DOHH2 (cell line): ENCODE measurements around the gene FANCC.

ENCODE experiments used
- H3F3A ChIP-seq: fragments of 200-600 bp; sonication (generic), shearing (Covaris generic); 2 replicates; pipeline ENCODE4 v1.6.0; 2016; ENCODE audit warnings: antibody characterized with exemption, mild to moderate bottlenecking; ENCODE audit not compliant: control insufficient read depth, insufficient read depth
- H3K27ac ChIP-seq: fragments of 200-600 bp; sonication (generic); 2 replicates; pipeline ENCODE4 v1.5.1; 2014; ENCODE audit warnings: low read depth, mild to moderate bottlenecking, low read length, moderate library complexity
- H3K27me3 ChIP-seq: fragments of 200-600 bp; sonication (generic); 2 replicates; pipeline ENCODE4 v1.6.1; 2014; ENCODE audit warnings: mild to moderate bottlenecking, low read length, mixed read lengths; ENCODE audit not compliant: control insufficient read depth
- H3K36me3 ChIP-seq: fragments of 200-600 bp; sonication (generic); 2 replicates; pipeline ENCODE4 v1.6.1; 2014; ENCODE audit warnings: mild to moderate bottlenecking, low read length, moderate library complexity, mixed read lengths; ENCODE audit not compliant: control insufficient read depth
- H3K4me1 ChIP-seq: fragments of 200-600 bp; sonication (generic); 2 replicates; pipeline ENCODE4 v1.6.1; 2014; ENCODE audit warnings: mild to moderate bottlenecking, low read length, mixed read lengths; ENCODE audit not compliant: control insufficient read depth
- H3K4me2 ChIP-seq: fragments of 200-600 bp; sonication (generic); 2 replicates; pipeline ENCODE4 v1.6.0; 2014; ENCODE audit warnings: mild to moderate bottlenecking, low read length, moderate library complexity
- H3K4me3 ChIP-seq: fragments of 200-600 bp; sonication (generic); 2 replicates; pipeline ENCODE4 v1.5.1; 2014; ENCODE audit warnings: mild to moderate bottlenecking, low read length, mixed read lengths
- H3K79me2 ChIP-seq: fragments of 200-600 bp; sonication (generic); 2 replicates; pipeline ENCODE4 v1.6.1; 2014; ENCODE audit warnings: mild to moderate bottlenecking, low read length, mixed read lengths; ENCODE audit not compliant: control insufficient read depth
- H3K9me2 ChIP-seq: fragments of 200-600 bp; sonication (generic); replicated peaks from 2 replicates; pipeline ENCODE4 v1.6.1; 2014; ENCODE audit warnings: mild to moderate bottlenecking, low read length, mixed read lengths; ENCODE audit not compliant: control insufficient read depth
- H3K9me3 ChIP-seq: fragments of 200-600 bp; sonication (generic); 2 replicates; pipeline ENCODE4 v1.6.1; 2014; ENCODE audit warnings: antibody characterized with exemption, low read length, mixed read lengths; ENCODE audit not compliant: control insufficient read depth, insufficient read depth
- H4K20me1 ChIP-seq: fragments of 200-600 bp; sonication (generic); 2 replicates; pipeline ENCODE4 v1.6.0; 2014; ENCODE audit warnings: low read depth, mild to moderate bottlenecking, antibody characterized with exemption, low read length, moderate library complexity; ENCODE audit not compliant: control insufficient read depth, insufficient read depth
- EZH2phosphoT487 ChIP-seq: fragments of 200-600 bp; sonication (generic); IDR thresholded peaks from 2 replicates; pipeline ENCODE4 v1.6.1; 2017; ENCODE audit warnings: borderline replicate concordance, mild to moderate bottlenecking, antibody characterized with exemption, low read length, moderate library complexity, mixed read lengths
- TF ChIP-seq, protein P1 (sequence below): fragments of 200-600 bp; sonication (generic); IDR thresholded peaks from one replicate; pipeline ENCODE4 v1.5.1; 2014; ENCODE audit warnings: antibody characterized with exemption, mild to moderate bottlenecking, low read depth, low read length; ENCODE audit not compliant: poor library complexity, severe bottlenecking

FANCC gene

GRCh38 chr9:95292226-95292625, 25.3 kb downstream of the FANCC start:
- TF ChIP-seq, protein P1, sequence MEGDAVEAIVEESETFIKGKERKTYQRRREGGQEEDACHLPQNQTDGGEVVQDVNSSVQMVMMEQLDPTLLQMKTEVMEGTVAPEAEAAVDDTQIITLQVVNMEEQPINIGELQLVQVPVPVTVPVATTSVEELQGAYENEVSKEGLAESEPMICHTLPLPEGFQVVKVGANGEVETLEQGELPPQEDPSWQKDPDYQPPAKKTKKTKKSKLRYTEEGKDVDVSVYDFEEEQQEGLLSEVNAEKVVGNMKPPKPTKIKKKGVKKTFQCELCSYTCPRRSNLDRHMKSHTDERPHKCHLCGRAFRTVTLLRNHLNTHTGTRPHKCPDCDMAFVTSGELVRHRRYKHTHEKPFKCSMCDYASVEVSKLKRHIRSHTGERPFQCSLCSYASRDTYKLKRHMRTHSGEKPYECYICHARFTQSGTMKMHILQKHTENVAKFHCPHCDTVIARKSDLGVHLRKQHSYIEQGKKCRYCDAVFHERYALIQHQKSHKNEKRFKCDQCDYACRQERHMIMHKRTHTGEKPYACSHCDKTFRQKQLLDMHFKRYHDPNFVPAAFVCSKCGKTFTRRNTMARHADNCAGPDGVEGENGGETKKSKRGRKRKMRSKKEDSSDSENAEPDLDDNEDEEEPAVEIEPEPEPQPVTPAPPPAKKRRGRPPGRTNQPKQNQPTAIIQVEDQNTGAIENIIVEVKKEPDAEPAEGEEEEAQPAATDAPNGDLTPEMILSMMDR, result no peak
- no peak for TF ChIP-seq EZH2phosphoT487
- Histone ChIP-seq H3K27me3 (no peaks in the 10 kb centered on the region), H3K4me3 (no peak overlapping the region), H3K79me2 (peaks cover 80% of the 10 kb centered on the region), H3K9me3 (no peaks in the 10 kb centered on the region), H3K9me2 (no peaks in the 10 kb centered on the region), H3K36me3 (peaks cover 7% of the 10 kb centered on the region; the same call in 1 of the 2 replicates), H3K4me1 (peaks cover 9% of the 10 kb centered on the region), H3K27ac (no peak overlapping the region), H4K20me1 (peaks cover 1% of the 10 kb centered on the region; the same call in 1 of the 2 replicates), H3F3A (no peaks in the 10 kb centered on the region), H3K4me2 (no peak overlapping the region)

DNA sequence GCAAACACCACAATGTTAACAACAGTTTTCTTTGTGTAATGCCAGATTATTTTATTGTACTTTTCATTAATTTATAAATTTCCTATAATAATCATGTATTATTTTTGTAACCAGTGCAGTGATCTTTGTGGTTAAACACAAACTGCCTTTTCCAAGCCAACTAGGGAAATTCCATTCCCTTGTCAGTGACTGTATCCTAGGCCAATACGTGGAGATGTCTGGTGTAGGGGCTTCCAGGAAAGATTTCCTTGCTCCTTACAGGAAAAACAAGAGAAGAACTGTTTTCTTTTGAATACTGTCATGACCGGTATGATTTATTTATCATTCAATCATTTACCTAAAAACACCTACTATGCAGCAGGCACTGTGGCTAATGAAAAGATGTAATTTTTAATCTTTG, 31.4 kb downstream of the FANCC start:
- TF ChIP-seq, protein P1, result no peak
- TF ChIP-seq EZH2phosphoT487, result no peak
- Histone ChIP-seq H3F3A (no peaks in the 10 kb centered on the region), H3K4me2 (no peak overlapping the region), H3K9me3 (peaks cover 3% of the 10 kb centered on the region; the same call in 1 of the 2 replicates), H3K27ac (no peak overlapping the region), H3K36me3 (no peaks in the 10 kb centered on the region), H4K20me1 (peaks cover 4% of the 10 kb centered on the region; the same call in 1 of the 2 replicates), H3K9me2 (no peaks in the 10 kb centered on the region), H3K4me1 (peaks cover 13% of the 10 kb centered on the region), H3K4me3 (no peak overlapping the region), H3K79me2 (peaks cover 51% of the 10 kb centered on the region), H3K27me3 (no peaks in the 10 kb centered on the region)

GRCh38 chr9:95285307-95285706, 32.2 kb downstream of the FANCC start:
- H3K27me3 ChIP-seq, result no peaks in the 10 kb centered on the region

More at GRCh38 chr9:95285307-95285706, 32.2 kb downstream of the FANCC start:
- Histone ChIP-seq H3K27ac (no peak overlapping the region), H3K4me2 (no peak overlapping the region), H4K20me1 (peaks cover 4% of the 10 kb centered on the region; the same call in 1 of the 2 replicates), H3K79me2 (peaks cover 45% of the 10 kb centered on the region), H3K4me3 (no peak overlapping the region), H3K36me3 (no peaks in the 10 kb centered on the region), H3K9me3 (peaks cover 3% of the 10 kb centered on the region; the same call in 1 of the 2 replicates), H3K9me2 (no peaks in the 10 kb centered on the region), H3F3A (no peaks in the 10 kb centered on the region), H3K4me1 (peaks cover 4% of the 10 kb centered on the region)
- TF ChIP-seq, protein P1, result no peak
- TF ChIP-seq EZH2phosphoT487, result no peak
